AG10803 (cell line): ENCODE measurements around the gene GUSB.

Experiments
- DNase-seq: peaks from one replicate; pipeline ENCODE4 v3.0.0; 2010; ENCODE audit warnings: low read depth
- H3K4me3 ChIP-seq: 2 replicates; pipeline ENCODE4 v1.5.1; 2011; ENCODE audit warnings: mild to moderate bottlenecking, low read length, control low read depth
- CTCF ChIP-seq: conservative IDR thresholded peaks from 2 replicates; pipeline ENCODE4 v1.5.1; 2011; ENCODE audit warnings: mild to moderate bottlenecking, low read length, control low read depth, inconsistent platforms

GUSB gene

GRCh38 chr7:65978891-65979582, 3.0 kb downstream of the GUSB start:
- no peak for TF ChIP-seq CTCF
- no peak for DNase-seq
- H3K4me3 ChIP-seq: no peak overlapping the region

- DNase-seq: no peak
- TF ChIP-seq CTCF: no peak
- H3K4me3 ChIP-seq: no peak overlapping the region
These were observed 5.3 kb downstream of the GUSB start for GRCh38 chr7:65976659-65977196.

GRCh38 chr7:65975814-65976445, 6.1 kb downstream of the GUSB start:
- DNase-seq: no peak
- no peak overlapping the region for H3K4me3 ChIP-seq
- no peak for TF ChIP-seq CTCF

GRCh38 chr7:65974876-65975275, 7.1 kb downstream of the GUSB start:
- no peak for TF ChIP-seq CTCF
- H3K4me3 ChIP-seq: no peak overlapping the region
- DNase-seq: no peak

GRCh38 chr7:65974191-65974801, 7.7 kb downstream of the GUSB start:
- no peak overlapping the region for H3K4me3 ChIP-seq
- TF ChIP-seq CTCF: no peak
- DNase-seq: no peak

GRCh38 chr7:65972976-65973375, 9.0 kb downstream of the GUSB start:
- no peak for DNase-seq

More at GRCh38 chr7:65972976-65973375, 9.0 kb downstream of the GUSB start:
- TF ChIP-seq CTCF: no peak
- H3K4me3 ChIP-seq: no peak overlapping the region
